ENCODE data around the gene CCDC183. TPM values are rescaled to one million over a fixed set of nuclear protein-coding genes. Genes with fewer than 3 reads are reported as not detected.
A peak's percentile ranks its signal among the peaks of the same experiment; 100 is the strongest.
"Not testable (repeated sequence)": the region's sequence is repeated elsewhere in the genome, so short reads cannot be mapped to it uniquely, and the experiment has no call there.

Gene CCDC183
- total RNA-seq, 1 experiment from 2014 or later, result not detected

DNA sequence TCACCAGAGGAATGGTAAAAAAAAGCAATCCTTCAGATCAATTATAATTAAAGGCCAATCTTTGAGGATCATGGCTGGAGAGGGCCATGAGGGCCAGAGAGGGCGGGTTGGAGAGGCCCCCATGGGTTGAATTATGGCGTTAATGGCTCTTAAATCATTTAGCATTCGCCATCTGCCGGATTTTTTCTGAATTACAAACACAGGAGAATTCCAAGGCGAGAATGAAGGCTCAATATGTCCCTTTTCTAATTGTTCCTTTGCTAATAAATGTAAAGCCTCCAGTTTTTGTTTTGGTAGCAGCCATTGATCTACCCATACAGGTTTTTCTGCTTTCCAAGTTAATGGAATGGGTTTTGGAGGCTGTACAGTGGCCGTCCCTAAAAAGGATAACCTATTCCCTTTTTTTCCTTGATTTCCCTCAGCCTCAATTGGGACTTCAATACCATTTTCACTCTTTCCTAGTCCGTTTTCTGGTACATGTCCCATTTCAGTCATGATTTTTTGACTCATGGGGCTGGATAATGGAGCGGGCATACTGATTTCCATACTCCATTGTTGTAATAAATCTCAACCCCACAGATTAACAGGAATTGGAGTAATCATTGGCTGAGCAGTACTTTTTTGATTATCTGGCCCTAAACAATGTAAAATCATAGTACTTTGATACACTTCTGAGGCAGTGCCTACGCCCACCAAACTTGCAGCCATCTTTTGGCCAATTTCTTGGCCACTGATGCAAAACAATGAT lies 11.7 kb upstream of the CCDC183 start:
- DNase-seq (ENCODE audit: low read depth), result no peak

DNA sequence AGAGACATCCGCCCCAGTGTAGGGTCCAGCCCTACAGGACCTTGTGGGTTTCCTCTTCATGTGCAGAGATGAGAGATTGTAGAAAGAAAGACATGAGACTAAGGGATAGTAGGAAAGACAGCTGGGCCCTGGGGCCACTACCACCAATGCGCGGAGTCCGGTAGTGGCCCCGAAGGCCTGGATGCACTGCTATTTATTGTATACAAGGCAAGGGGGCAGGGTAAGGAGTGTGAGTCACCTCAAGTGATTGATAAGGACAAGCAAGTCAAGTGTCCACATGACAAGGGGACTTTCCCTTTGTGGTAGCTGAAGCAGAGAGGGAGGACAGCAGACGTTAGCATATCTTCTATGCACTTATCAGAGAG lies 11.2 kb upstream of the CCDC183 start:
- no peak for DNase-seq (ENCODE audit: low read depth)

GRCh38 chr9:136785565-136786355 lies 10.4 kb upstream of the CCDC183 start:
- not testable (repeated sequence) for DNase-seq (ENCODE audit: low read depth)

DNA sequence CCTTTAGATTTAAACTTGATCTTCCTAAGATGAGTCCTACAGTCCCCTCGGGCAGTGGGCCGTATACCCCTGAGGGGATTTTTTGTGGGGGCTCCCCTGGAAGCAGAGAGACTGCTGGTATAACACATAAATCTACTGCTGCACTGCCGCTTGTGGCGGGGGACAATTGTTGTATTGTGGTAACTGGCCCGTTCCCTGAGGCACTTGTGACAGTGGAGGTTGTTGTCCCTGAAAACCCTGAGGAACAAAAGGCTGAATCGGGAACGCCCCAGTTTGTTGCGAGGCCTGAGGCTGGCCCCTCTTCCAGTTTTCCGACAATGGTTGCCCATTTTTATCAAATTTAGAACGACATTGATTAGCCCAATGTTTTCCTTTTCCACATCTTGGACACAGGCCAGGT lies 9.7 kb upstream of the CCDC183 start:
- no peak for DNase-seq (ENCODE audit: low read depth)

DNA sequence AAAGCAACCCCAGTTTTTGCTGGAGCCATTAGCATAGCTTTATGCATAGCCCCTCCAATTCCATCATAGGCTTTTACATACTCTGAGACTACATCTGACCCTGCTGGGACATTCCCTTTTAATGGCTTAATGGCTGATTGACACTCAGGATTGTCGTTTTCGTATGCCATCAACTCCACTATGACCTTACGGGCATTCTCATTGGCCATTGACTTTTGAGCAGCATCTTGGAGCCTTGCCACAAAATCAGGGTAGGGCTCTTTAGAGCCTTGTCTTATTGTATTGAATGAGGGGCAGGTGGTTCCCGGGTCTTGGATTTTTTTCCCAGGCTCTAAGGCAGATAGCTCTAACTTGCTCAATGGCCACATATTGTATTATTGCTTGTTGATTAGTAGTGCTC lies 9.2 kb upstream of the CCDC183 start:
- not testable (repeated sequence) for DNase-seq (ENCODE audit: low read depth)

DNA sequence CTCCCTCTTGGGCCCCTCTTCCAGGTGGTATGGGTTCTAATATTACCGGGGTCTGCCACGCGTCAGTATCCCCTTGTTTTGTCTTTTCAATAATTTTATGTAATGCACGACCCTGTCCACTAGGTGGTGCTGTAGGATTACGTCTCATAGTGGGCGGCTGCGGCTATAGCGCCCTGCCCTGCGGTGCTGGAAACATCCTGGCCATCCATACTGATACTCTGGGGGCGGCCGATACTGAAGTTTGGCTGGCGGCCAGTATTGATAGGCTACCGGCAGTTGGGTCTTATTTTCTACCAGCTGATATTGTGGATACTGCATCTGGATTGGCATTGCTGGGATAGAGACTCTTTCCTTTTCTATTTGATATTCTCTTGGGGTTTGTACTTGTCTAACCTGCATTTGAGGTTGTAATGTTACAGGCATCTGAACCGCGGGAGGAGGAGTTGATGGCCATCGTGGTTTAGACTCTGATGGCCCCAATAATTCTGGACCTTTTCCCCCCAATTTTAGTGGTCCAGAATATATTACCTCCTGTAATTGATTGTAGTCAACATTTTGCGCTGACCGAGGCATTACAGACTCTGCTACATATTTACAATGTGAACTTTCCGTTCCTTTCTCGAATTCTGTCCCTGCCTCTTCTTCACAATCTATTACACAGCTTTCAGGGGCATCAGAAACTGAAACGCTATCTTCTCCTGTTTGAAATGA lies 8.3 kb upstream of the CCDC183 start:
- DNase-seq (ENCODE audit: low read depth), result peak; percentile 61

- DNase-seq (ENCODE audit: low read depth), result not testable (repeated sequence)
These were observed 7.3 kb upstream of the CCDC183 start for GRCh38 chr9:136788644-136789522.

GRCh38 chr9:136789523-136789937 lies 6.6 kb upstream of the CCDC183 start:
- DNase-seq (ENCODE audit: low read depth), result no peak

- peak; percentile 97 for DNase-seq (ENCODE audit: low read depth)
These were observed 5.3 kb upstream of the CCDC183 start, which contains the start of gene TMEM141 for GRCh38 chr9:136790640-136791515. Gene TMEM141 (plus strand): TSS chr9:136791344. CDS start chr9:136791371, 27 bp downstream.

DNA sequence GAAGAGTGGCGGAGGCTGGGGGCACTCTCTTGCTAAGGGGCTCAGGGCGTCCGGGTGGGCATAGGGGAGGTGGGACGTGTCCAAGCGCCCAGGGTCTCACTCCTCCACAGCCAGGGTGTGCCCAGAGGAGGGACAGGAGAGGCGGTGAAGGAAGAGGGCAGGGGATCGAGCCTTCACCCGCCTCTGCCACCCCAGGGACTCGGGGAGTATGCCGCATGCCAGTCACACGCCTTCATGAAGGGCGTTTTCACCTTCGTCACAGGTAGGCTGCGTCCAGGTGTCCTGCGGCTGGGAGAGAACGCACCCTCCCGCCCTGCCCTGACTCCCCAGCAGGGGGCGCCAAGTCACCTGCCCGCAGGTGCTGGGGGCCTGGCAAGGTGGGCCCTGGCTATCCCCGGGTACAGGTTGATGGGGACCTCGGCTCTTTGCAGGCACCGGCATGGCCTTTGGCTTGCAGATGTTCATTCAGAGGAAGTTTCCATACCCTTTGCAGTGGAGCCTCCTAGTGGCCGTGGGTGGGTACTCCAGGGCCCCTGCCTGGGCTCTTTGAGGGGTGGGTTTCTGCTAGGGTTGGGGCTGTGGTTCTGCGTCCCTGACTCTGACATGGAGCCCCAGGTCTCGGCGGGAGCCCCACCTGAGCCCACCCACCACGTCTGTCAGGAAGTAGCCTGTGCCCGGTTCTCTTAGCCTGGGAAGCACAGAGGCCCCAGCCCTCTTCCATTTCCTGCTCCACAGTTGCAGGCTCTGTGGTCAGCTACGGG lies 4.4 kb upstream of the CCDC183 start:
- peak; percentile 31 for DNase-seq (ENCODE audit: low read depth)

GRCh38 chr9:136792321-136793085 lies 3.6 kb upstream of the CCDC183 start:
- no peak for DNase-seq (ENCODE audit: low read depth)

DNA sequence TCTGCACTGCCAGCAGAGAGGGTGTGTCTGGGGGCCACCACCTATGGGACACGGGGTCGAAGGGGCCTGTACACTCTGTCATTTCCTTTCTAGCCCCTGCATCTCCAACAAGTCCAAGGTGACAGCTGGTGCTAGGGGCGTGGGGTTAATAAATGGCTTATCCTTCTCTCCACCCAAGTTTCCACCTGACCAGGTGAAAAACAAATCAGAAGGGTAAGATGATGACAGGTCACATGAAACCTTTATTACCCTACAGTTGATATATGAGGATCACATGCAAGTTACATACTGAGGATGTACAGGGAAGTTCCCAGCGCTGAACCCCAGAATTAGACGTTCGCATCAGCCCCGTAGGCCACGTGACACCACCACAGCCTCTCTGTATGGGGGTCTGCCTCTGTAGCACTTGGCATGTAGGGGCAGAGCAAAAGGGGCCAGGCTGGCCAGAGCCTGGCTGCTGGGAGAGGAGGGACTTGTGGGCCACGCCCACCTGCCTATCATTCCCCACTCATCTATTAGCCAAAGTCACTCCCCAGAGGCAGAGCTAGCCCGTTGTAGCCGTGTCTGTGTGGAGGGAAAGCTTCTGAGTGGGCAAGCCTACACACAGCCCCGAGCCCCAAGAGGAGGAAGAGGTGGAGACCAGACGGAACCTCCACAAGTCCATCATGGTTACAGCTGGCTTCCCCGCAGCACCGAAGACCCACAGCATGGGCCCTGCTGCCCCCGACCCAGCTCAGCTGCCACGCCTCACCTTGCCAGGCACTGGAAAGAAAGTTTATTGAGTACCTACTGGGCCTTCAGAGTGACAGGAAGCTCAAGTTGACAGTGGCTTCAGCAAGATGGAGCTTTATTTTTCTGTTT lies 2.8 kb upstream of the CCDC183 start:
- DNase-seq (ENCODE audit: low read depth), result no peak

- DNase-seq (ENCODE audit: low read depth), result no peak
These were observed 1.7 kb upstream of the CCDC183 start for GRCh38 chr9:136794281-136794999.

- DNase-seq (ENCODE audit: low read depth), result no peak
These were observed 1.2 kb upstream of the CCDC183 start for GRCh38 chr9:136795000-136795348.

DNA sequence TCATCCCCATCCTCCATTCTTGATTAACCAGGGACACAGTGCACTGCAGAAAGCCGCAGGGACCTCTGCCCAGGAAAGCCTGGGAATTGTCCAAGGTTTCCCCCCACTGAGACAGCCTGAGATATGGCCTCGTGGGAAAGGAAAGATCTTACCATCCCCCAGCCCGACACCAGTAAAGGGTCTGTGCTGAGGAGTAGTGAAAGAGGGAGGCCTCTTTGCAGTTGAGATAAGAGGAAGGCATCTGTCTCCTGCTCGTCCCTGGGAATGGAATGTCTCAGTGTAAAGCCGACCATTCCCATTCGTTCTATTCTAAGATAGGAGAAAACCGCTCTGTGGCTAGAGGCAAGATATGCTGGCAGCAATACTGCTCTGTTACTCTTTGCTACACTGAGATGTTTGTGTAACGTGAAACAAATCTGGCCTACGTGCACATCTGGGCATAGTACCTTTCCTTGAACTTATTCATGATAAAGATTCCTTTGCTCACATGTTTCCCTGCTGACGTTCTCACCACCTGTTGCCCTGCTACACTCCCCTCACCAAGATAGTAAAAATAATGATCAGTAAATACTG lies 723 bp downstream of the CCDC183 start:
- DNase-seq (ENCODE audit: low read depth), result not testable (repeated sequence)

DNA sequence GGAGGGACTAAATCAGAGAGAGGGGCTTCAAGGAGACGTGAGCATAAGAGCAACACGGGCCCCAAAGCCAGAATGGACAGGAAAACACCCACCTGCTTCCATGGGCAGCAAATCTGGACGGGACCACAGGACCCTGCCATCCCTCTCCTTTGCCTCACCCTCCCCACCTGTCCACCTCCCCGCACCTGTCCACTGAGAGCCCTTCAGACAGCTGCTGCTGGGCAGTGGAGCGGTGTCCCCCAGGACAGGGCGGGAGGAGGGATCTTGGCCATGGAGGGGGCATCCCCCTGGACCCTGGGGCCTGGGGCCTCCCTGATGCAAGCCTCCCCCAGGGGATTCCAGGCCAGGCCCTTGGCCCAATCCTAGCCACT lies 2.6 kb downstream of the CCDC183 start:
- DNase-seq (ENCODE audit: low read depth), result no peak

All from HT1080 (cell line).